Endothelial cell of hepatic sinusoid (primary cell): ENCODE results near the gene SLC12A1.

Experiments
- in situ Hi-C: cut with HindIII; loops from 2 replicates; pipeline ENCODE4 v1.10.0; 2017; ENCODE audit warnings: low sequenced_read_pairs

Gene SLC12A1

DNA sequence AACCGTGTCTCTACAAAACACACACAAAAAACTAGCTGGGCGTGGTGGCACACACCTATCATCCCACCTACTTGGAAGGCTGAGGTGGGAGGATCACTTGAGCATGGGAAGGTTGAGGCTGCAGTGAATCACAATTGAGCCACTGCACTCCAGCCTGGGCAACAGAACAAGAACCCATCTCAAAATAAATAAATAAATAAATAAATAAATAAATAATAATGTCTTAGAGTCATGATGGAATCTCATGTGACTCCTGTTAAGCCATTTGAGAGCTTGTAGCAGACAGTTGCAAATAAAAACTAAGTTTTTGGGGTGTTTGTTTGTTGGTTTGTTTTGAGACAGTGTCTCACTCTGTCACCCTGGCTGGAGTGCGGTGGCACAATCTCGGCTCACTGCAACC, 33.2 kb downstream of the SLC12A1 start:
- in situ Hi-C loops, result loop anchor here (25.0 kb wide), 1 partner anchor 102 kb away; no protein-coding TSS in a partner anchor

- in situ Hi-C loops, result loop anchor here (25.0 kb wide), 1 partner anchor 105 kb away; no protein-coding TSS in a partner anchor
Observed at GRCh38 chr15:48242015-48242414, 35.9 kb downstream of the SLC12A1 start.

DNA sequence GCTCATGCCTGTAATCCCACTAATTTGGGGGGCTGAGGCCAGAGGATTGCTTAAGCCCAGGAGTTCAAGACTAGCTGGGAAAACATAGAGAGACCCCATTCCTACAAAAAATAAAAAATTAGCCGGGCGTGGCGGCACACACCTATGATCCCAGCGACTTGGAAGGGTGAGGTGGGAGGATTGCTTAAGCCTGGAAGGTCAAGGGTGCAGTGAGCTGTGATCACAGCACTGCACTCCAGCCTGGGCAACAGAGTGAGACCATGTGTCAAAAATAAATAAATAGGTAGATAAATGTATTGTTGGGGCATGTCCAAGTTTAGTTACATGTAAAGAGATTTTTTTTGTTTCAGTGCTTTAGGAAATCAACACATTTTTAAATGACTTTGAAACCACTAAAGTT, 36.4 kb downstream of the SLC12A1 start:
- in situ Hi-C loops, result loop anchor here (25.0 kb wide), 1 partner anchor 105 kb away; no protein-coding TSS in a partner anchor

DNA sequence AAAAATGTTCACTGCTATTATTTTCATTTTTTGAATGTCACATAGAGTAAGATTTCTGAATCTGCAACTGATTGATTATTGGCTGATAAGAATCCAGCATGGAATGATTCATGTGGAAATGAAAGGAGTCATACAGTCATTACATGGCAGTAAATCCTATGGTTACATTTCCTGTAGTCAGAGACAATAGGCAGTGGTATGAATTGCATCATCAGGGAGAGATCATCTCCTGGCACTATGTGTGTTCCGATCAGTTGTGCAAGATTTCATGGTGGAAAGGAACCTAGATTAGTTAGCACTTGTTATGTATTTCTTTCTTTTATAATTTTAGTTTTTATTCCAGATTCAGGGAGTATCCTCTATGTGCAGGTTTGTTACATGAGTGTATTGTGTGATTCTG, 38.8 kb downstream of the SLC12A1 start:
- in situ Hi-C loops, result loop anchor here (25.0 kb wide), 1 partner anchor 108 kb away; no protein-coding TSS in a partner anchor

DNA sequence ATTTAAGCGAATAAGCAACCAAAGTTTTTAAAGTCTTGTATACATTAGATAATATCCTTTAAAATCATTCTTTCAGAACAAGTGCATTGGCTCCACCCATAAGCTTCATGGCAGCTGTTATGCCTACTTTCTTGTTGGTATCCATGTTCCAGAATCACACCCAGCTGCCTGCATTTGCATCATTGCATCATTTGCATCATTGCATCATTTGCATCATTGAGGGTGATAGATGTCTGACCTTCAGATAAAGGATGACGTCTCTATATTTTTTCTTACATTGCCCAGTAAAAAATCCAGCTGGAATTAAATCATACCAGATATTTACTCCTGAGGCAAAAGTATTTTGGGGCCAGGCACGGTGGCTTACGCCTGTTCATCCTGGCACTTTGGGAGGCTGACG, 42.3 kb downstream of the SLC12A1 start:
- in situ Hi-C loops, result loop anchor here (25.0 kb wide), 1 partner anchor 111 kb away; no protein-coding TSS in a partner anchor

DNA sequence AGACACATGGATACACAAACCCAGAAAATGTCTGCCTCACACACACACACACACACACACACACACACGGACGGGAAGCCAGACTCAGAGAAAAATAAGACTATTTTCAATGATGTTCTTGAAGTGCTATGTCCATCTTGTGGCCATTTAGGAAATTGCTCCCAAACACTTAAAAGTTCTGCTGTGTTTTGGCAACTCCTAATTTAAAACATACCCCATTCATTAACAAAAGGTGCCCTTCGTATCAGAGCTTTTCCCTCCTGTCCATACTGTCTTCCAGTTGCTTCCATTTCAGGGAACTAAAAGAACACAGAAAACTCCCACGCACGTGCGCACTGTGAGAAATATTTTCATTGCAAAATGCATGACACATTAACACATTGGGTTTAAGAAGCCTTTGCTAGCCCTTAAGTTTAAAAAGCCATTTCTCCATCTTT, 44.6 kb downstream of the SLC12A1 start:
- in situ Hi-C loops, result loop anchor here (25.0 kb wide), 1 partner anchor 1038 kb away; no protein-coding TSS in a partner anchor

DNA sequence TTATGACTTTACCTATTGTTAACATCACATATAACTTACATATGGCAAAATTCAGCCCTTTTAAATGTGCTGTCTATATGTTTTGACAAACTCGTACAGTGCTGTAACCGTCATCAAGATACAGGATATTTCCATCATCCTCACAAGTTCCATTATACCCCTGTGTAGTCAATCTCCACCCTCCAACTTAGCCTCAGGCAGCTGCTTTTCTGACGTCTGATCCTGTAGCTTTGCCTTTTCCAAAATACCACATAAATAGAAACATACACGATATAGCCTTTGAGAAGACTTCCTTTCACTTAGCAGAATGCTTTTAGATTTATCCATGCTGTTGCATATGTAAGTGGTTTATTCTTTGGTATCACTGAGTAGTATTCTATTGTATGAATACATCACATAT, 47.1 kb downstream of the SLC12A1 start:
- in situ Hi-C loops, result loop anchor here (25.0 kb wide), 1 partner anchor 1041 kb away; no protein-coding TSS in a partner anchor

DNA sequence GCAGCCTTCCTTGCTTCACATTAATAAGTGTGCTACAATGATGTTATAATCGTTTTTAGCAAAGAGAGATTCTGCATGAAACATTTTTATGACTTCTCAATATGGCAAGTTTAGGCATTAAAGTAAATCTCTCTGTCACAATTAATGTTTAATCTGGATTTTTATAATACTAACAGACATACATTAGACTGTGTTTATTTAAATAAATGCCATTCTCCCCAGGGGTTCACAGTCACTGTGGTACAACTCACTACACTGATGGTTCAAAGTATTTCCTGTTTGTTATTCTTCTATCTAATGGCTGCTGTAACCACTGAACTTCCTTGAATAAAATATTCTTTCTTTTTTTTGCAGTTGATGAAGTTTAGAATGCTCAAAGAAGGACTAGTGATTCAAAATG, 59.0 kb downstream of the SLC12A1 start:
- in situ Hi-C loops, result loop anchor here (25.0 kb wide), 1 partner anchor 1053 kb away; no protein-coding TSS in a partner anchor

DNA sequence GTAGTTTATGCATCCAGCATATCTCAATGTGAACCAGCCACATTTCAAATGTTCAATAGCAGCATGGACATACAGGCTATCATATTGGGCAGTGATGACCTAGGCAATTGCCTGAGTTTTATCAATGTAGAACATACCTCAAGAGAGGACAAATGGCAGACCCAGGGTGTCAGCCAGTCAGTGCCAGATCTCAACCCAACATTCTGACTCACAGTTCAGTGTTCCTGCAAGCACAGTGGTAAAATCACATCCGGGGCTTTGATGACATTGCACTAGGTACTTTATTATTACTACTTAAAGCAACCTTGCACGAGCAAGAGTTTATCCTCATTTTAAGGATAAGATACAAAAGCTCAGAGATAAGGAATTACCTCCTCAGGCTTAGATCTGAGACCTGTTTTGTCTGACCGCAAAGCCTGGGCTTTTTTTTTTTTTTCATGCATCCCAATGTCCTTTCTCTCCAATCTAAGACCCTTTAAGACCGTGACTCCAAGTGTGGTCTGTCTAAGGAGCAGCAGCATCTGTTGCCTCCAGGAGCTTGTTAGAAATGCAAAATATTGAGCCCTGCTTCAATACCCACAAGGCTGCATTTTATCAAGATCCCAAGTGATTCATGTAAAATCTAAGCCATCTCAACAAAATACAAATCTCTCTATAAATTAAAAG, 60.1 kb downstream of the SLC12A1 start:
- in situ Hi-C loops, result loop anchor here (25.0 kb wide), 1 partner anchor 1054 kb away; no protein-coding TSS in a partner anchor

- in situ Hi-C loops, result loop anchor here (25.0 kb wide), 1 partner anchor 1055 kb away; no protein-coding TSS in a partner anchor
Observed at GRCh38 chr15:48267766-48268165, 61.7 kb downstream of the SLC12A1 start.

- in situ Hi-C loops, result loop anchor here (25.0 kb wide), 1 partner anchor 1061 kb away; no protein-coding TSS in a partner anchor
Observed at GRCh38 chr15:48273049-48273448, 66.9 kb downstream of the SLC12A1 start.

- in situ Hi-C loops, result no loop called here
Observed at GRCh38 chr15:48278666-48279065, 72.6 kb downstream of the SLC12A1 start.

DNA sequence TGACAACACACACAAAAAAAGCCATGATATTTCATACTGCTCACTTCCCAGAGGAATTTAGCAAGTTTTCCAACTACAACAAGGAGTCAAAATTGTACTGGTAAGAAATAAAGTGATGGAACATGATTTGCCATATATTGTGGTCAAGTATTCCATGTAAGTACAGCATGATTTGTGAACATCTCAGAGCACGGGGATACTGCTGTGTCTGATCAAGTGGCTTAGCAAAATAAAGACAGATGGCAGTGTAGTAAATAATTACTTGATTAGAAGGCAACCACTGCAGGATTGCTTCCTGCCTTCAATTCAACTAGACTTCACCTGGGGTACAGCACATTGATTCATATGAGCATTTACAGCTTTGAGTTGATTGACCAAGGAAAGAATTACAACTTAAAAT, 73.5 kb downstream of the SLC12A1 start:
- in situ Hi-C loops, result no loop called here

GRCh38 chr15:48281674-48282073, 75.6 kb downstream of the SLC12A1 start:
- in situ Hi-C loops, result no loop called here

- in situ Hi-C loops, result no loop called here
Observed at GRCh38 chr15:48282216-48282615, 76.1 kb downstream of the SLC12A1 start.

DNA sequence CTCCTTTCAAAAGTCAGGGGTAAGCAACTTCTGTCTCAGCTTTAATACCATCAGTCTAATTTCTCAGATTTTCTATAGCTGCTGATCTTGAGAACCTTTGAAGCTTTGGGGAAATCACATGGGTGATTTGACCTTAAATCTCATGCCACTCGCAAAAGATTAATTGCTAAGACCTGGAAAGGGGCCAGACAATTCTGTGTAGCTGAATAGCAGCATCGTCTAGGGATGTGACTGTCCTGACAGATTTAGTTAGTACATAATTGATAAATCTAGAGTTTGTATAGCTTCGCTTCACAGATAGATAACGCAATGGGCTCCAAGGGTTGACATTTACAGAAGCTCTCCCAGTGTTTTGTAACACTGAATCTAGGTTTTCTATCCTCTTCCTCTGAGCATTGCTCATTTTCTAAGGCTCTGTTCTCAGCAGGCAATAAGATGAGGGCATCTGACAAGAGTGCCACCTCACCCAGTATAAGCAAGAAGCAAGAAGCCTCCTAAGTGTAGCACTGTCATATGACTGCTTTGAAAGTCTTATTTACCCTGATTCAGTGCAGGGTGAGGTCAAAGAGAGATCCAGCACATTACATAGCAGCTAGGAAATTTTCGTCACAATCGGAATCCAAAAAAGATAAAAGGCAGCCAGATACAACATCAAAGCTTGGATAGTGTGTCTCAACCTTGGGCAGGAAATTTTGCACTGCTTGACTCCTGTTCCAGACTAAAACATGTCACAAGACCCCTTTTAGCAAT, 77.5 kb downstream of the SLC12A1 start:
- in situ Hi-C loops, result no loop called here

DNA sequence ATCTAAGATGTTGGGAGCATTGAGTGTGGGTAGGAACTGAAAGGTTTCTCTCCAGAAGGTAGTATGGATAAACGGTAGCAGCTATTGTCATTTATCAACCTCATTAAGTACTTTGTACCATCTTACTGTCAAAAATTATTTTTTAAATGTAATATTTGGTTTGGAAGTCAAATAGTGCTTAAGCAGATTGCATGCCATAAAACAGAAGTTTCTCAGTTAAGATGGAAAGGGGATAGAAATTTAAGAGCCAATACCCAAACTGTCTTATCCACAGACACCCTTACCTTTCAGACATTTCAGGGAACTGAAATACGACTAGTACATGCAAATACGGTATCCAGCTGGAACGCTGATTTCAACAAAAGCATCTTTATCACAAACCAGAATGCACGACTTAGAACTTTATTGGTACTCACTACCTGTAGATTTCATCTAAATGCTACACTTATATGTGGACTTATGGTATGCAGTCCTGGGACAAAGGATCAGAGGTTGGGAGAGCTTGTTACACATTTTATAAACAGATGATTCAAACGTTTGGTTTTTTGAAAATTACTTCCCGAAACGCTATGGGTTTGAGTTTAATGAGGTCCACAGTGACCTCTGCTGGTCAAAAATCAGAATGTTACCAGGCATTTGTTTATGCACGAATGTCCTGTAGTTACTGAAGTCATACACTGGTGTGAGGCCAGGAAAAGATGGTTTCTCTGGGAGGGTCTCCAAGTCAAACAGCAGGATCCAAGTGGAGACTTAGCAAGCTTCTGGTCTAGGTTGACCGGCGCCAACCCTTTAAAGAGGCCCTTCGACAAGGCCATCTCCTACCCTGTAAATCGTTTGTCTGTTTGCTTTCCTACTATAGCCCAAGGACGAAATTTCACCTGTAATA, 79.5 kb downstream of the SLC12A1 start:
- in situ Hi-C loops, result no loop called here

- in situ Hi-C loops, result no loop called here
Observed at GRCh38 chr15:48289628-48290027, 83.5 kb downstream of the SLC12A1 start.

DNA sequence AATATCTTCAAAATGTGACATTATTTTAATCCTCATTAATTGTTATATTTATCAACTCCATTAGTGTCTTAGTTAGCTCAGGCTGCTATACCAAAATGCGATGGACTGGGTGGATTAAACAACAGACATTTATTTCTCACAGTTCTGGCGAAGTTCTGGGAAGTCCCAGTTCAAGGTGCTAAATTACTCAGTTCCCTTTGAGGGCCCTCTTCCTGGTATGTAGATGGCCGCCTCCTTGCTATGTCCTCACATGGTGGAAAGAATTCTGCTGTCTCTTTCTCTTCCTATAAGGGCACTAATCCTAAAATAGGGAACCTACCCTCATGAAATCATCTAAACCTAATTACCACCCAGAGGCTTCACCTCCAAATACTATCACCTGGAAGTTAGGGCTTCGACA, 86.4 kb downstream of the SLC12A1 start:
- in situ Hi-C loops, result no loop called here

DNA sequence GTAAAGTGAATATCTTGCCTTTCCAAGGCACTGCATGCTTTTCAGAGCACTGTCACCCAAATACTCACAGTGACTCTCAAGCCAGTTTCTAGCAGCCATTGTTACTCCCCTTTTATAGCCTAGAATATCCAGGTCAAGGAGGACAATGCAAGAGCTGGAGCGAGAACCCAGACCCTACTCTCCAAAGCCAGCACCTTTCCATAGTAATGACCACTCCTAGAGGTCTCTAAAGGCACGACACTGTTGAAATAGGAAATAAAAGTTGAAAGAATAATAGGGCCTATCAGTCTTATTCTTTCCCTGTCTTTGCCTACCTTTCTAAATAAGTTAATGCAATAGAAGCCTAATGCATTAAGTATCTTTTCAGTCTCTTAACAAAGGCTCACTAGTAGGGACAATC, 91.6 kb downstream of the SLC12A1 start:
- in situ Hi-C loops, result no loop called here

GRCh38 chr15:48298914-48299313, 92.8 kb downstream of the SLC12A1 start:
- in situ Hi-C loops, result no loop called here
